ENCODE measurements around the gene KLLN.
A peak's percentile ranks its signal among the peaks of the same experiment; 100 is the strongest.
"Not testable (repeated sequence)": the region's sequence is repeated elsewhere in the genome, so short reads cannot be mapped to it uniquely, and the experiment has no call there.

The KLLN gene

DNA sequence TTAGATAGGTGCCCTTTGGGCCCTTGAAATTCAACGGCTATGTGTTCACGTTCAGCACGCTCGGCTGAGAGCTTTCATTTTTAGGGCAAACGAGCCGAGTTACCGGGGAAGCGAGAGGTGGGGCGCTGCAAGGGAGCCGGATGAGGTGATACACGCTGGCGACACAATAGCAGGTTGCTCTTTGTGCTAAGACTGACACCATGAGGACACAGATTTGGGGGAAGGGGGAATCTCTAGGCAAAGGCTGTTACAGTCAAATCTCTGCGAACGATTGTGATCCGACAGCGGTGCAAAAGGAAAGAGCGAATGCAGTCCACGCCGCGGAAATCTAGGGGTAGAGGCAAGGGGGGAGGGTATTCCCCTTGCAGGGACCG lies 667 bp downstream of the KLLN start:
- TF ChIP-seq, protein P1, sequence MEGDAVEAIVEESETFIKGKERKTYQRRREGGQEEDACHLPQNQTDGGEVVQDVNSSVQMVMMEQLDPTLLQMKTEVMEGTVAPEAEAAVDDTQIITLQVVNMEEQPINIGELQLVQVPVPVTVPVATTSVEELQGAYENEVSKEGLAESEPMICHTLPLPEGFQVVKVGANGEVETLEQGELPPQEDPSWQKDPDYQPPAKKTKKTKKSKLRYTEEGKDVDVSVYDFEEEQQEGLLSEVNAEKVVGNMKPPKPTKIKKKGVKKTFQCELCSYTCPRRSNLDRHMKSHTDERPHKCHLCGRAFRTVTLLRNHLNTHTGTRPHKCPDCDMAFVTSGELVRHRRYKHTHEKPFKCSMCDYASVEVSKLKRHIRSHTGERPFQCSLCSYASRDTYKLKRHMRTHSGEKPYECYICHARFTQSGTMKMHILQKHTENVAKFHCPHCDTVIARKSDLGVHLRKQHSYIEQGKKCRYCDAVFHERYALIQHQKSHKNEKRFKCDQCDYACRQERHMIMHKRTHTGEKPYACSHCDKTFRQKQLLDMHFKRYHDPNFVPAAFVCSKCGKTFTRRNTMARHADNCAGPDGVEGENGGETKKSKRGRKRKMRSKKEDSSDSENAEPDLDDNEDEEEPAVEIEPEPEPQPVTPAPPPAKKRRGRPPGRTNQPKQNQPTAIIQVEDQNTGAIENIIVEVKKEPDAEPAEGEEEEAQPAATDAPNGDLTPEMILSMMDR (conservative IDR thresholded peaks at IDR 0.05): no peak
- peak overlapping the region; percentile 98 for H3K27ac ChIP-seq

DNA sequence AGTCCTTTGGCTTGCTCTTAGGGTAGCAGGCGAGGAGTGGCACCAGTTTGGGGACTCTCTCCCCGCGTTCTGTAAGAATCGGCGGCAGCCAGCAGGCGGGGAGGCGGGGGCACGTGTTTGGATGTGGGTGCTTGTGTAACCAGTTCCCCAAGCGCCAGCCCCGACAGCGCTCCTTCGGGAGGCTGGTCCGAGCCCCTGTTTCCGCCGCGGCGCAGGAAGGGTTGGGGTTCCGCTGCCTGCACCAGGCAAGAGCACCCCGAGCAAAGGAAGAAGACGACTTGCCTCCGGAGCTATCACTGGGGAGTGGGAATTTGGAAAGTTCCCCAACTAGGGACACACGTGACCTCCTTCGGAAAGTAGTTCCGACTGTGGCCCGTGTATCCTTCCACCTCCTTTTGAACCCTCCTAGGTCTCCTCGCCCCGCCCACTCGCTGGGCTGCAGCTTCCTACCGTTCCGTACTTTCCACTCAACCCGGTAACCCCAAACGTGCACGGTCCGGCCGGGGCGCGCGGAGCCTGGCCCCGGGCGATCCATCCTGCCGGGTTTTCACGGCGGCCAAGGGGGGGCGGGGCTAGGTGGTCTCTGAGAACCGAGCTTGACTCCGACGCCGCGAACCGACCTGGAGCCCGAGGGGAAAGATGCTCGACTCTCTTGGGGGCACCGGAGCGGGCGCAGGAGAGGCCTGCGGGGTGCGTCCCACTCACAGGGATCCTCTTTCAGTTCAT lies 1.2 kb downstream of the KLLN start:
- TF ChIP-seq, protein P1 (conservative IDR thresholded peaks at IDR 0.05): no peak
- H3K27ac ChIP-seq: peak overlapping the region; percentile 98

- peak overlapping the region; percentile 98 for H3K27ac ChIP-seq
- TF ChIP-seq, protein P1 (conservative IDR thresholded peaks at IDR 0.05): peak; percentile 27
Measured at GRCh38 chr10:87861566-87861952, 1.8 kb downstream of the KLLN start.

GRCh38 chr10:87860816-87861403 lies 2.4 kb downstream of the KLLN start:
- peak overlapping the region; percentile 98 for H3K27ac ChIP-seq
- TF ChIP-seq, protein P1 (conservative IDR thresholded peaks at IDR 0.05): no peak

- TF ChIP-seq, protein P1 (conservative IDR thresholded peaks at IDR 0.05): peak; percentile 71
- H3K27ac ChIP-seq: peak overlapping the region; percentile 98
Measured at GRCh38 chr10:87860156-87860795, 3.1 kb downstream of the KLLN start.

GRCh38 chr10:87855665-87856064 lies 7.7 kb downstream of the KLLN start:
- H3K27ac ChIP-seq: not testable (repeated sequence)

GRCh38 chr10:87855247-87855646 lies 8.1 kb downstream of the KLLN start:
- H3K27ac ChIP-seq: not testable (repeated sequence)

DNA sequence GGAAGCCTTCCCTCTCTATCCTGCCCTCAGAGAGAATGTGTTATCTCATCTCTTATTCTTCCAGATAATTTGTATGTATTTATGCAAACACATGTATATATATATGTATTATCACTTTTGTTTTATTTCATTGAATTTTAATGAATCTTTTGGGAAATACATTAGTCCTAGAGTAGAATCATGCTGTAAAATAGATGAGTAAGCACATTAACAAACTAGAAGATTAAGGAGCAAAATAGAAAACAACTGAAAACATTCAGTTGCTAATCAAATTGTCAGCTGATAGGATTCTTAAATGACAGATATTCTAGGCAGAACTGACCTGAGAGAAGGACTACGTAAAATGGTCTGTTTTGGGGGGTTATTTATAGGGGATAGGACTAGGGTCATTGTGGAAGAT lies 11.2 kb downstream of the KLLN start:
- TF ChIP-seq, protein P1 (conservative IDR thresholded peaks at IDR 0.05): no peak

More for the DNA sequence above, 11.2 kb downstream of the KLLN start:
- H3K27ac ChIP-seq: no peak overlapping the region

Measured in VCaP (cell line).